ENCODE data around the gene GALNTL6. TPM values are rescaled to one million over a fixed set of nuclear protein-coding genes. Genes with fewer than 3 reads are reported as not detected.
"Not testable (repeated sequence)": the region's sequence is repeated elsewhere in the genome, so short reads cannot be mapped to it uniquely, and the experiment has no call there.

GALNTL6 gene
- total RNA-seq, 1 donor from 2014 or later: 0.34 TPM

DNA sequence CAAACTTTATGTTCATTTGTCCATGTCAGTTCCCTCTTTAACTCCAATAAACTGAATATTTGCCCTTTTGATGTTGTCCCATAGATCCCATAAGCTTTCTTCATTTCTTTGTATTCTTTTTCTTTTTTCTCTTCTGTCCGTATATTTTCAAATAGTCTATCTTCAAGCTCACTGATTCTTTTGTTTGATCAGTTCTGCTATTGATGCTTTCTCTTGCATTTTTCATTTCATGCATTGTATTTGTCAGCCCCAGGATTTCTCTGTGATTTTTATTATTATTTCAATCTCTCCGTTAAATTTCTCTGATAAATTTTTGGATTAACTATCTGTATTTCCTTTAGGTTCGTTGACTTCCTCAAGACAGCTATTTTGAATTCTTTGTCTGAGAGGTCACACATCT lies 1082.5 kb downstream of the GALNTL6 start:
- no peak for DNase-seq
- H3K27me3 Mint-ChIP-seq (ENCODE audit: unreplicated experiment): peaks cover 1% of the 10 kb centered on the region
- H3K9me3 Mint-ChIP-seq (ENCODE audit: unreplicated experiment): peaks cover 5% of the 10 kb centered on the region
- no peak overlapping the region for H3K27ac Mint-ChIP-seq (ENCODE audit: unreplicated experiment)
- no peaks in the 10 kb centered on the region for H3K4me1 Mint-ChIP-seq (ENCODE audit: low read depth, unreplicated experiment)
- H3K36me3 Mint-ChIP-seq (ENCODE audit: unreplicated experiment): peaks cover 22% of the 10 kb centered on the region
- no peak overlapping the region for H3K4me3 Mint-ChIP-seq (ENCODE audit: unreplicated experiment)
- TF ChIP-seq, protein P1, sequence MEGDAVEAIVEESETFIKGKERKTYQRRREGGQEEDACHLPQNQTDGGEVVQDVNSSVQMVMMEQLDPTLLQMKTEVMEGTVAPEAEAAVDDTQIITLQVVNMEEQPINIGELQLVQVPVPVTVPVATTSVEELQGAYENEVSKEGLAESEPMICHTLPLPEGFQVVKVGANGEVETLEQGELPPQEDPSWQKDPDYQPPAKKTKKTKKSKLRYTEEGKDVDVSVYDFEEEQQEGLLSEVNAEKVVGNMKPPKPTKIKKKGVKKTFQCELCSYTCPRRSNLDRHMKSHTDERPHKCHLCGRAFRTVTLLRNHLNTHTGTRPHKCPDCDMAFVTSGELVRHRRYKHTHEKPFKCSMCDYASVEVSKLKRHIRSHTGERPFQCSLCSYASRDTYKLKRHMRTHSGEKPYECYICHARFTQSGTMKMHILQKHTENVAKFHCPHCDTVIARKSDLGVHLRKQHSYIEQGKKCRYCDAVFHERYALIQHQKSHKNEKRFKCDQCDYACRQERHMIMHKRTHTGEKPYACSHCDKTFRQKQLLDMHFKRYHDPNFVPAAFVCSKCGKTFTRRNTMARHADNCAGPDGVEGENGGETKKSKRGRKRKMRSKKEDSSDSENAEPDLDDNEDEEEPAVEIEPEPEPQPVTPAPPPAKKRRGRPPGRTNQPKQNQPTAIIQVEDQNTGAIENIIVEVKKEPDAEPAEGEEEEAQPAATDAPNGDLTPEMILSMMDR (IDR thresholded peaks at IDR 0.05; ENCODE audit: partially characterized antibody, unreplicated experiment): no peak

DNA sequence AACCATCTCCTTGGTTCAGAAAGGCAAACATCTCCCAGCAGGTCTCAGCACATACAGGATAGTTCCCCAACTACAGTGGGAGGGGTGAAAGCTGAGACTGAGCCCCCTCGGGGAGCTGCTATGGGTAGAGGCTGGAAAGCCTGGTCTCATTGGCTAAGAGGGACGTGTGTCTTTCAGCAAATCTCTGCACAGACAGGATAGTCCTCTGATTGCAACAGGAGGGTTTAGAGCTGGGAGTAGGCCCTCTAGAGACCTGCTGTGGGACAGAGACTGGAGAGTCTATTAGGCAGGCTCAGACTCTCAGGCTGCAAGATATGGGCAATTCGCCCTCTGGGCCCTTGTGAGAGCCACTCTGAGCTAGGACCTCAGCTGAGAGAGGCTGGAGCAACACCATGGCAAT lies 1083.8 kb downstream of the GALNTL6 start:
- H3K27ac Mint-ChIP-seq (ENCODE audit: unreplicated experiment): no peak overlapping the region

DNA sequence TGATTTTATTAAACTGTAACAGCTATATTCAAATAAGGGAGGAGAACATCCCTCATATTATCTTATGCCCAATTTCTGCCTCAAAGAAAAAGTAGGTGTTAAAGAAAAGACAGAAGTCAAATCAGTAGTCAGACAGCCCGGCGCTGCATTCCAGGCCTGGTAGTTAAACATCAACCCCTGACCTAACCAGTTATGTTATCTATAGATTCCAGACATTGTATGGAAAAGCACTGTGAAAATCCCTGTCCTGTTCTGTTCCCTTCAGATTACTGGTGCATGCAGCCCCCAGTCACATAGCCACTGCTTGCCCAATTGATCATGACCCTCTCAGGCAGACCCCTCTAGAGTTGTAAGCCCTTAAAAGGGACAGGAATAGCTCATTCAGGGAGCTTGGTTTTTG lies 1085.5 kb downstream of the GALNTL6 start:
- no peaks in the 10 kb centered on the region for H3K27me3 Mint-ChIP-seq (ENCODE audit: unreplicated experiment)
- H3K9me3 Mint-ChIP-seq (ENCODE audit: unreplicated experiment): peaks cover 3% of the 10 kb centered on the region
- TF ChIP-seq, protein P1 (IDR thresholded peaks at IDR 0.05; ENCODE audit: partially characterized antibody, unreplicated experiment): no peak
- H3K27ac Mint-ChIP-seq (ENCODE audit: unreplicated experiment): no peak overlapping the region
- no peak for DNase-seq
- no peak overlapping the region for H3K4me3 Mint-ChIP-seq (ENCODE audit: unreplicated experiment)
- H3K4me1 Mint-ChIP-seq (ENCODE audit: low read depth, unreplicated experiment): no peaks in the 10 kb centered on the region
- H3K36me3 Mint-ChIP-seq (ENCODE audit: unreplicated experiment): peaks cover 22% of the 10 kb centered on the region

More for the DNA sequence above, 1083.8 kb downstream of the GALNTL6 start:
- Mint-ChIP-seq H3K9me3 (ENCODE audit: unreplicated experiment) (peaks cover 5% of the 10 kb centered on the region), H3K27me3 (ENCODE audit: unreplicated experiment) (peaks cover 1% of the 10 kb centered on the region), H3K36me3 (ENCODE audit: unreplicated experiment) (peaks cover 22% of the 10 kb centered on the region), H3K4me1 (ENCODE audit: low read depth, unreplicated experiment) (no peaks in the 10 kb centered on the region), H3K4me3 (ENCODE audit: unreplicated experiment) (no peak overlapping the region)
- TF ChIP-seq, protein P1 (IDR thresholded peaks at IDR 0.05; ENCODE audit: partially characterized antibody, unreplicated experiment): no peak
- no peak for DNase-seq

DNA sequence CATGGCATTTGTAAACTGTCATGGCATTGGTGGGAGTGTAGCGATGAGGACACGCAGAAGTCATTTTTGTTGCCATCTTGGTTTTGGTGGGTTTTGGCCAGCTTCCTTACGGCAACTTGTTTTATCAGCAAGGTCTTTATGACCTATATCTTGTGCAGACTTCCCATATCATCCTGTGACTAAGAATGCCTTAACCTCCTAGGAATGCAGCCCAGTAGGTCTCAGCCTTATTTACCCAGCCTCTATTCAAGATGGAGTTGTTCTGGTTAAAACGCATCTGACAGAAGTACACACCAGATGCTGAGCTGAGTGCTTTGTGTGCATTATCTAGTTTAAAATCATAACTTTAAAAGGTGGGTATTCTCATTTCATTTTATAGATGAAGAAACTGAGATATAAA lies 1086.7 kb downstream of the GALNTL6 start:
- Mint-ChIP-seq H3K27me3 (ENCODE audit: unreplicated experiment) (no peaks in the 10 kb centered on the region), H3K9me3 (ENCODE audit: unreplicated experiment) (peaks cover 3% of the 10 kb centered on the region), H3K27ac (ENCODE audit: unreplicated experiment) (no peak overlapping the region), H3K4me3 (ENCODE audit: unreplicated experiment) (no peak overlapping the region), H3K4me1 (ENCODE audit: low read depth, unreplicated experiment) (no peaks in the 10 kb centered on the region), H3K36me3 (ENCODE audit: unreplicated experiment) (peaks cover 15% of the 10 kb centered on the region)
- TF ChIP-seq, protein P1 (IDR thresholded peaks at IDR 0.05; ENCODE audit: partially characterized antibody, unreplicated experiment): no peak
- no peak for DNase-seq

DNA sequence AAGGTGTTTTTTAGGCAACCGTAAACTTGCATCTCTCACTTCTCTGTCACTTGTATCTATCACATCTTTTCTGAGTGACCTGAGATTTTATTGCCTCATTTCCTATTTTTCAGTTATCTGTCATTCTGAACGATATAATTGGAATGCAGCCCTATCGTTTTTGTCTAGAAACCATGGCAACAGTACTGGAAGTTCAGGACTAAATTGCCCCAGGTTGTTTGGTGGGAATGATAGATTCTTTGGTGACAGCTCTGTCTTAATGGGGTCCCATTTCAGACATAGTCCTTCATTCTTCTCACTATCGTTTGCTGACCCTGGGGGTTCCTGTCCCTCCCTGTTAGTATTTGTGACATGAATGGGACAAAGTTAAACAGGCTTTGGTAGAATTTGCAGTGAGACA lies 1087.7 kb downstream of the GALNTL6 start:
- Mint-ChIP-seq H3K9me3 (ENCODE audit: unreplicated experiment) (peaks cover 2% of the 10 kb centered on the region), H3K27ac (ENCODE audit: unreplicated experiment) (no peak overlapping the region), H3K27me3 (ENCODE audit: unreplicated experiment) (no peaks in the 10 kb centered on the region), H3K4me1 (ENCODE audit: low read depth, unreplicated experiment) (no peaks in the 10 kb centered on the region), H3K4me3 (ENCODE audit: unreplicated experiment) (no peak overlapping the region), H3K36me3 (ENCODE audit: unreplicated experiment) (peaks cover 5% of the 10 kb centered on the region)
- TF ChIP-seq, protein P1 (IDR thresholded peaks at IDR 0.05; ENCODE audit: partially characterized antibody, unreplicated experiment): no peak
- no peak for DNase-seq

DNA sequence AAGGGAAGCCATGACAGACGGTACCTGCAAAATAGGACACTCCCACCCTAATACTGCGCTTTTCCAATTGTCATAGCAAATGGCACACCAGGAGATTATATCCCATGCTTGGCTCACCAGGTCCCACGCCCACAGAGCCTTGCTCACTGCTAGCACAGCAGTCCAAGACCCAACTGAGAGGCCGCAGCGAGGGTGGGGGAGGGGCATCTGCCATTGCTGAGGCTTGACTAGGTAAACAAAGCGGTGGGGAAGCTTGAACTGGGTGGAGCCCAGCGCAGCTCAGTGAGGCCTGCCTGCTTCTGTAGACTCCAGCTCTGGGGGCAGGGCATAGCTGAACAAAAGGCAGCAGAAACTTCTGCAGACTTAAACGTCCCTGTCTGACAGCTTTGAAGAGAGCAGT lies 1099.3 kb downstream of the GALNTL6 start:
- not testable (repeated sequence) for H3K27ac Mint-ChIP-seq (ENCODE audit: unreplicated experiment); H3K9me3 Mint-ChIP-seq (ENCODE audit: unreplicated experiment); H3K4me1 Mint-ChIP-seq (ENCODE audit: low read depth, unreplicated experiment); H3K27me3 Mint-ChIP-seq (ENCODE audit: unreplicated experiment); H3K4me3 Mint-ChIP-seq (ENCODE audit: unreplicated experiment); H3K36me3 Mint-ChIP-seq (ENCODE audit: unreplicated experiment); DNase-seq

DNA sequence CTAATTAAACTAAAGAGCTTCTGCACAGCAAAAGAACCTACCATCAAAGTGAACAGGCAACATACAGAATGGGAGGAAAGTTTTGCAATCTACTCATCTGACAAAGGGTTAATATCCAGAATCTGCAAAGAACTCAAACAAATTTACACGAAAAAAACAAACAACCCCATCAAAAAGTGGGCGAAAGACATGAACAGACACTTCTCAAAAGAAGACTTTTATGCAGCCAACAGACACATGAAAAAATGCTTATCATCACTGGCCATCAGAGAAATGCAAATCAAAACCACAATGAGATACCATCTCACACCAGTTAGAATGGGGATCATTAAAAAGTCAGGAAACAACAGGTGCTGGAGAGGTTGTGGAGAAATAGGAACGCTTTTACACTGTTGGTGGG lies 1104.2 kb downstream of the GALNTL6 start:
- not testable (repeated sequence) for H3K27me3 Mint-ChIP-seq (ENCODE audit: unreplicated experiment); H3K9me3 Mint-ChIP-seq (ENCODE audit: unreplicated experiment); DNase-seq; H3K36me3 Mint-ChIP-seq (ENCODE audit: unreplicated experiment); H3K4me1 Mint-ChIP-seq (ENCODE audit: low read depth, unreplicated experiment); H3K4me3 Mint-ChIP-seq (ENCODE audit: unreplicated experiment); H3K27ac Mint-ChIP-seq (ENCODE audit: unreplicated experiment)

Data from glutamatergic neuron (in vitro differentiated cells).